VCaP (cell line): ENCODE data around the gene SNX14.
"Not testable (repeated sequence)": the region's sequence is repeated elsewhere in the genome, so short reads cannot be mapped to it uniquely, and the experiment has no call there.

Experiments used
- H3K27ac ChIP-seq: fragments of 450-650 bp; 2 replicates; pipeline ENCODE4 v1.5.1; 2017
- TF ChIP-seq, protein P1 (sequence below): fragments of 450-650 bp; conservative IDR thresholded peaks from 2 replicates; pipeline ENCODE4 v1.5.1; 2017; ENCODE audit warnings: mild to moderate bottlenecking, moderate library complexity

Gene SNX14

DNA sequence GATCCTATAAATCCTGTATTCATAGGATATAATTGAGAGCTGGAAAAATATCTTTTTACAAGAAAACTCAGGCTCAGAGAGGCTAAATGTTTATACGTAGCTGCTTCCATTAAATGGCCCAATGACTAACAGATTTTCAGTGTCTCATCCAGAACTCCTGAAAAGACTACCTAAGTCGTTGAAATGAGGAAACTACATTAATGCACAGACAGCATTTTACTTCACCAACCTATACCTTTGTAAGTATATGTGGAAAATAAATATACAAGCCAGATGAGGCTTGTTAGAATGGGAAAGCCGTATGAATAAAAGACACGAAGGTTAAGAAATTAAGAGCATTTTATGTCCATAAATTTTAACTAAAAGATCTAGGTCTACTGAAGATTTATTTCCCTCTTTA lies 8.4 kb upstream of the SNX14 start:
- H3K27ac ChIP-seq = no peak overlapping the region
- TF ChIP-seq, protein P1, sequence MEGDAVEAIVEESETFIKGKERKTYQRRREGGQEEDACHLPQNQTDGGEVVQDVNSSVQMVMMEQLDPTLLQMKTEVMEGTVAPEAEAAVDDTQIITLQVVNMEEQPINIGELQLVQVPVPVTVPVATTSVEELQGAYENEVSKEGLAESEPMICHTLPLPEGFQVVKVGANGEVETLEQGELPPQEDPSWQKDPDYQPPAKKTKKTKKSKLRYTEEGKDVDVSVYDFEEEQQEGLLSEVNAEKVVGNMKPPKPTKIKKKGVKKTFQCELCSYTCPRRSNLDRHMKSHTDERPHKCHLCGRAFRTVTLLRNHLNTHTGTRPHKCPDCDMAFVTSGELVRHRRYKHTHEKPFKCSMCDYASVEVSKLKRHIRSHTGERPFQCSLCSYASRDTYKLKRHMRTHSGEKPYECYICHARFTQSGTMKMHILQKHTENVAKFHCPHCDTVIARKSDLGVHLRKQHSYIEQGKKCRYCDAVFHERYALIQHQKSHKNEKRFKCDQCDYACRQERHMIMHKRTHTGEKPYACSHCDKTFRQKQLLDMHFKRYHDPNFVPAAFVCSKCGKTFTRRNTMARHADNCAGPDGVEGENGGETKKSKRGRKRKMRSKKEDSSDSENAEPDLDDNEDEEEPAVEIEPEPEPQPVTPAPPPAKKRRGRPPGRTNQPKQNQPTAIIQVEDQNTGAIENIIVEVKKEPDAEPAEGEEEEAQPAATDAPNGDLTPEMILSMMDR = no peak

DNA sequence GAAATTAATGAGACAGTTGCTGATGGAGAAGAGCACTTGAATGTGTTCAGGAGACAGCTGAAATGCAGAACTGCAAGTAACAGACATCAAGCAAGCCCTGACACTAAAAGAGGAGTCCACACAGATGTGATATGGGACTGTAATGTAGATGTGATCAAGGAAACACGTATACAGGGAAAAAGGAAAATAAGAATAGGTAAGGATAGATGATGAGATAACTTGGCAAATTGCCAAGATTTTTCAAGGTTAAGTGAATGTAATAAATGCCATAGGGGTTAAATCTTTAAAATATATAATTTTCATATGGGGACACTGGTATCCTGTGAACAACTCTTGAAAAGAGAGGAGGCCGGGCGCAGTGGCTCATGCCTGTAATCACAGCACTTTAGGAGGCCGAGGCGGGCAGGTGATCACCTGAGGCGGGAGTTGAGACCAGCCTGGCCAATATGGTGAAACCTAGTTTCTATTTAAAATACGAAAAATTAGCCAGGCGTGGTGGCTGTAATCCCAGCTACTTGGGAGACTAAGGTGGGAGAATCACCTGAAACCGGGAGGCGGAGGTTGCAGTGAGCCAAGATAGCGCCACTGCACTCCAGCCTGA lies 7.2 kb upstream of the SNX14 start:
- TF ChIP-seq, protein P1 = no peak
- no peak overlapping the region for H3K27ac ChIP-seq

DNA sequence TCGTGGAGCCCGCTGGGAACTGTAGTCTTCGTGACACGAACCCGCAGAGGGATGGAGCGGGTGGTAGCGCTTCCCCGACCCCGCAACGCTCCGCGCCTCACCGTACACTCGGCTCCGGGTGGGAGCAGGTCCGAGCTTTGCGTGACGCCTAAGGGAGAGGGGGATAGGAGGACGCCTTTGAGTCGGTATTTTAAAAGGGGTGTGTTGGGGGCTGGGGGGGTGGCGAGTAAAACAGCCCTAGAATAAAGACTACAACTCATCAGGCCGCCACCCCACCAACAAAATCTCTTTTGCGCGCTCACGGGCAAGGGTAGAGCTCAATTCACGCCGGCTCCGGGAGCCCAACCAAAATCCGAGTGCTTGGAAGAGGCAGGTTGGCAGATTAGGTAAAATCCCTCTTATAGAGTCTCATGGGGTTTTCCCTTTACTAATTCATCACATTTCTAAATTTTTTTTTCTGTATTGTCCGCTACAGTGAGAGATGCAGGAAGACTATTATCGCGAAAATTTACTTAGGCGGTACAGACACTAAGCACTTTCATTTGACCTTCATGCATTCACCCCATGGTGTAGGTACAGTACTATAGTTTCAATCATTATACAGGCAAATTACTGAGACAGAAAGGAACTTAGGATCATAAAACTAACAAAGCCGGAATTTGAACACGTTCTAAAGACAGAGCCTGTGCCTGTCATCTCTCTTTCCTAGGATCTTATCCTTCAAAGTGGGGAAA lies 706 bp upstream of the SNX14 start:
- TF ChIP-seq, protein P1 = no peak
- H3K27ac ChIP-seq = peak overlapping the region; percentile 88

DNA sequence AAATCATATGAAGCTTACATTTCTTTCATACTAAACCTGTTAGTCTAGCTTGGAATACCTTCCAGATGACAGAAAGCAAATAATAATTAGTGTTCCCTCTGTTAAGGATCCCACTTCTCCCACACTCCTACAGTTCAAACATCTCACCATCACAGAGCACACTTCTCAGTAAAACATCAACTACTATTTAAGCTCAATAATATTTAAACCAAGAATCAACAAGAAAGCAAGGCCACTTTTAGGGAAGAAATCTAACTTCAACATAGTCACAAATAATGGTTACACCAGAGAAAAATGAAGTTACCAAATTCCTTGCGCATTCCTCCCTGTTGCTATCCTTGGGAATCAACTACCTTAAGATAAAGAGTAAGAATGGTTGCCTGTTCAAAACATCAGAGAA lies 1.6 kb downstream of the SNX14 start:
- TF ChIP-seq, protein P1 = no peak
- peak overlapping the region; percentile 88 for H3K27ac ChIP-seq

DNA sequence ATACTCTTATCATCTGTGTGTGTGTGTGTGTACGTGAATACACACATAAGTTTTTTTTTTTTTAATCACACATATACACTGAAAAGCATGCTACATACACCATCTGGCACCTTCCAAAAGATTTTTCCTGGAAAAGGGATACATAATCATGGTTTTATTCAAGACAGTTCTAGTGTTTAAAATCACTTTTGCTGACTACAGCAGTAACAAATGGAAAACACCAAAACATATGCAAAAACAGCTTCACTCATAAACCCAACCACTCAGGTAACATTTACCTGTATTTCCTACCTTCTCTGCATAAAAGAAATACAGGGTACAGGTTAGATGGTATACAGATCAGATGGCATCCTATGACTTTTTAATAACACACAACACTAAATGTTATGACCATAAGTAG lies 2.5 kb downstream of the SNX14 start:
- H3K27ac ChIP-seq = no peak overlapping the region
- TF ChIP-seq, protein P1 = no peak

DNA sequence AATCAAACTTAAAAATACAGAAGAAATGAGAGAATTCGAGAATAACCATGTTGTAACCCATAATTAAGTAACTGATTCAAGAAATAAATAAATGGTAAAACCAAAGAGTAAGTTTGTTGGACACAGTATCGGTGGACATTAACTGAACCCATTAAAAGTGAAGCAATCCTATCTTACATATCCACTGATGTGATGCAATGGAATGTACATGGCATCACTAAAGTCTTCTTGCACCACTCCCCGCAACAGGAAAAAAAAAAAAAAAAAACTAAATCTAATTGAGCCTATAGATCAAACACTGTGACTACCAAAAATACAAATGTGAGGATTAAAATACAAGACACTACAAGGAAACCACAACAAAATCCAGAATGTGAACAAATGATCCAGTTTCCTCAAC lies 7.9 kb downstream of the SNX14 start:
- no peak overlapping the region for H3K27ac ChIP-seq
- TF ChIP-seq, protein P1 = no peak

DNA sequence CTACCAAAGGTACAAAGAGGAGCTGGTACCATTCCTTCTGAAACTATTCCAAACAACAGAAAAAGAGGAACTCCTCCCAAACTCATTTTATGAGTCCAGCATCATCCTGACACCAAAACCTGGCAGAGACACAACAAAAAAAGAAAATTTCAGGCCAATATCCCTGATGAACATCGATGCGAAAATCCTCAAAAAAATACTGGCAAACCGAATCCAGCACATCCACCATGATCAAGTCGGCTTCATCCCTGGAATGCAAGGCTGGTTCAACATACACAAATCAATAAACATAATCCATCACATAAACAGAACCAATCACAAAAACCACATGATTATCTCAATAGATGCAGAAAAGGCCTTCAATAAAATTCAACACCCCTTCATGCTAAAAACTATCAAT lies 10.8 kb downstream of the SNX14 start:
- H3K27ac ChIP-seq = not testable (repeated sequence)

DNA sequence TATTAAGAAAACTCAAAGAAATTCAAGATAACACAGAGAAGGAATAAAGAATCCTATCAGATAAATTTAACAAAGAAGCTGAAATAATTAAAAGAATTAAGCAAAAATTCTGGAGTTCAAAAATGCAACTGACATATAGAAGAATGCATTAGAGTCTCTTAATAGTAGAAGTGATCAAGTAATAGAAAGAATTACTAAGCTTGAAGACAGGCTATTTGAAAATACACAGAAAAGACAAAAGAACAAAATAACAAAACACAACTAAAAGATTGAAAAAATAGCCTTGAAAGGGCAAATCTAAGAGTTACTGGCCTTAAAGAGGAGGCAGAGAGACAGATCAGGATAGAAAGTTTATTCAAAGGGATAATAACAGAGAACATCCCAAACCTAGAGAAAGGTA lies 12.1 kb downstream of the SNX14 start:
- H3K27ac ChIP-seq = no peak overlapping the region
- TF ChIP-seq, protein P1 = no peak
